Karpas-422 (cell line): ENCODE results near the gene OAS2. TPM values are rescaled to one million over a fixed set of nuclear protein-coding genes. Genes with fewer than 3 reads are reported as not detected.

Source experiments
- DNase-seq: peaks from one replicate; pipeline ENCODE4 v3.0.0-alpha.2; 2015
- H2AFZ ChIP-seq: fragments of 200-600 bp; sonication (generic); 2 replicates; pipeline ENCODE4 v1.6.1; 2014; ENCODE audit warnings: antibody characterized with exemption, low read length, mixed read lengths
- H3K27ac ChIP-seq: fragments of 200-600 bp; sonication (generic); 2 replicates; pipeline ENCODE4 v1.5.1; 2014; ENCODE audit warnings: mild to moderate bottlenecking, low read length, moderate library complexity
- H3K27me3 ChIP-seq: fragments of 200-600 bp; sonication (generic); 2 replicates; pipeline ENCODE4 v1.6.1; 2014; ENCODE audit warnings: low read length, mixed read lengths
- H3K36me3 ChIP-seq: fragments of 200-600 bp; sonication (generic); 2 replicates; pipeline ENCODE4 v1.6.1; 2014; ENCODE audit warnings: low read length, mixed read lengths; ENCODE audit not compliant: insufficient read depth
- H3K4me1 ChIP-seq: fragments of 200-600 bp; sonication (generic); 2 replicates; pipeline ENCODE4 v1.6.1; 2014; ENCODE audit warnings: mild to moderate bottlenecking, low read length, mixed read lengths
- H3K4me2 ChIP-seq: fragments of 200-600 bp; sonication (generic); 2 replicates; pipeline ENCODE4 v1.6.1; 2014; ENCODE audit warnings: low read length, low read depth, mild to moderate bottlenecking; ENCODE audit not compliant: poor library complexity, severe bottlenecking
- H3K4me3 ChIP-seq: fragments of 200-600 bp; sonication (generic); 2 replicates; pipeline ENCODE4 v1.5.1; 2014; ENCODE audit warnings: mild to moderate bottlenecking, antibody characterized with exemption, low read length, mixed read lengths
- H3K79me2 ChIP-seq: fragments of 200-600 bp; sonication (generic); 2 replicates; pipeline ENCODE4 v1.6.1; 2014; ENCODE audit warnings: mild to moderate bottlenecking, low read length, mixed read lengths
- H3K9ac ChIP-seq: fragments of 200-600 bp; sonication (generic); 2 replicates; pipeline ENCODE4 v1.6.0; 2014; ENCODE audit warnings: low read length
- H3K9me2 ChIP-seq: fragments of 200-600 bp; sonication (generic), shearing (Covaris generic); replicated peaks from 2 replicates; pipeline ENCODE4 v1.6.0; 2014; ENCODE audit warnings: mild to moderate bottlenecking, low read length, moderate library complexity; ENCODE audit not compliant: insufficient read depth
- H3K9me3 ChIP-seq: fragments of 300-700, 200-600 bp; sonication (generic); 2 replicates; pipeline ENCODE4 v1.6.1; 2014; ENCODE audit warnings: low read length, mixed read lengths
- H4K20me1 ChIP-seq: fragments of 200-600 bp; sonication (generic); 2 replicates; pipeline ENCODE4 v1.6.1; 2014; ENCODE audit warnings: mild to moderate bottlenecking, antibody characterized with exemption, low read length, low read depth; ENCODE audit not compliant: insufficient read depth
- total RNA-seq: library from RNA; depleted of rRNA; stranded (reverse); fragments of >200 nt; shearing (Covaris generic); gene quantifications from 2 replicates; pipeline ENCODE4 v1.2.3, GENCODE V29; 2014; ENCODE audit warnings: low replicate concordance

Gene OAS2
- total RNA-seq, 1 experiment from 2014 or later: 6.3 TPM

GRCh38 chr12:112936927-112937326, 41.4 kb upstream of the OAS2 start:
- Histone ChIP-seq H3K4me2 (no peak overlapping the region), H3K27ac (no peak overlapping the region), H4K20me1 (no peaks in the 10 kb centered on the region), H3K9me2 (no peaks in the 10 kb centered on the region), H3K4me3 (no peak overlapping the region), H3K9me3 (no peaks in the 10 kb centered on the region), H3K27me3 (no peaks in the 10 kb centered on the region), H3K4me1 (peaks cover 26% of the 10 kb centered on the region), H3K79me2 (no peaks in the 10 kb centered on the region), H3K9ac (no peak overlapping the region), H3K36me3 (no peaks in the 10 kb centered on the region), H2AFZ (no peak overlapping the region)
- no peak for DNase-seq

GRCh38 chr12:112937741-112938719, 40.3 kb upstream of the OAS2 start, which contains the start of gene OAS3:
TSS of gene OAS3 (plus strand) at chr12:112938474. CDS start at chr12:112938531, 57 bp downstream.
- peak within 1 kb of the TSS; percentile 70 for H3K4me3 ChIP-seq
- H4K20me1 ChIP-seq: no peaks in the 10 kb centered on the region
- H3K9me3 ChIP-seq: no peaks in the 10 kb centered on the region
- H3K4me1 ChIP-seq: peaks cover 26% of the 10 kb centered on the region
- H2AFZ ChIP-seq: peak within 1 kb of the TSS; percentile 77
- H3K4me2 ChIP-seq: peak within 1 kb of the TSS; percentile 97
- no peaks in the 10 kb centered on the region for H3K79me2 ChIP-seq
- no peaks in the 10 kb centered on the region for H3K27me3 ChIP-seq
- H3K9me2 ChIP-seq: no peaks in the 10 kb centered on the region
- peak within 1 kb of the TSS; percentile 67 for H3K9ac ChIP-seq
- peak; percentile 59 for DNase-seq
- no peaks in the 10 kb centered on the region for H3K36me3 ChIP-seq
- H3K27ac ChIP-seq: peak within 1 kb of the TSS; percentile 72; the same call in 1 of the 2 replicates

- H3K27ac ChIP-seq: no peak overlapping the region
- H4K20me1 ChIP-seq: no peaks in the 10 kb centered on the region
- H3K79me2 ChIP-seq: no peaks in the 10 kb centered on the region
- no peak for DNase-seq
- peak overlapping the region; percentile 97 for H3K4me2 ChIP-seq
- H2AFZ ChIP-seq: peak overlapping the region; percentile 77
- H3K36me3 ChIP-seq: no peaks in the 10 kb centered on the region
- H3K27me3 ChIP-seq: no peaks in the 10 kb centered on the region
- H3K4me1 ChIP-seq: peaks cover 26% of the 10 kb centered on the region
- H3K9me3 ChIP-seq: no peaks in the 10 kb centered on the region
- peak overlapping the region; percentile 70 for H3K4me3 ChIP-seq
- H3K9ac ChIP-seq: peak overlapping the region; percentile 67
- no peaks in the 10 kb centered on the region for H3K9me2 ChIP-seq
These were observed 39.6 kb upstream of the OAS2 start for GRCh38 chr12:112938751-112939150.

- Histone ChIP-seq H4K20me1 (no peaks in the 10 kb centered on the region), H3K4me2 (peak overlapping the region; percentile 97), H3K4me1 (peaks cover 26% of the 10 kb centered on the region), H3K4me3 (peak overlapping the region; percentile 70), H3K79me2 (no peaks in the 10 kb centered on the region), H3K27ac (peak overlapping the region; percentile 72), H3K9ac (peak overlapping the region; percentile 58), H2AFZ (peak overlapping the region; percentile 82; the same call in 1 of the 2 replicates), H3K36me3 (no peaks in the 10 kb centered on the region), H3K9me3 (no peaks in the 10 kb centered on the region), H3K27me3 (no peaks in the 10 kb centered on the region), H3K9me2 (no peaks in the 10 kb centered on the region)
- peak; percentile 79 for DNase-seq
These were observed 38.4 kb upstream of the OAS2 start for GRCh38 chr12:112939761-112940381.

- H3K4me3 ChIP-seq: no peak overlapping the region
- peaks cover 26% of the 10 kb centered on the region for H3K4me1 ChIP-seq
- no peak overlapping the region for H2AFZ ChIP-seq
- H3K36me3 ChIP-seq: no peaks in the 10 kb centered on the region
- no peaks in the 10 kb centered on the region for H3K9me2 ChIP-seq
- H3K9ac ChIP-seq: no peak overlapping the region
- no peak overlapping the region for H3K4me2 ChIP-seq
- H4K20me1 ChIP-seq: no peaks in the 10 kb centered on the region
- H3K27me3 ChIP-seq: no peaks in the 10 kb centered on the region
- H3K27ac ChIP-seq: no peak overlapping the region
- no peaks in the 10 kb centered on the region for H3K79me2 ChIP-seq
- no peak for DNase-seq
- H3K9me3 ChIP-seq: no peaks in the 10 kb centered on the region
These were observed 36.6 kb upstream of the OAS2 start for GRCh38 chr12:112941528-112942335.

GRCh38 chr12:112942572-112942971, 35.7 kb upstream of the OAS2 start:
- Histone ChIP-seq H3K9me2 (no peaks in the 10 kb centered on the region), H3K4me1 (peaks cover 26% of the 10 kb centered on the region), H3K27me3 (no peaks in the 10 kb centered on the region), H3K9me3 (no peaks in the 10 kb centered on the region), H3K79me2 (no peaks in the 10 kb centered on the region), H2AFZ (no peak overlapping the region), H4K20me1 (no peaks in the 10 kb centered on the region), H3K27ac (no peak overlapping the region), H3K9ac (no peak overlapping the region), H3K4me3 (no peak overlapping the region), H3K36me3 (no peaks in the 10 kb centered on the region), H3K4me2 (no peak overlapping the region)
- DNase-seq: no peak

GRCh38 chr12:112944024-112944690, 34.2 kb upstream of the OAS2 start:
- Histone ChIP-seq H3K4me2 (no peak overlapping the region), H4K20me1 (no peaks in the 10 kb centered on the region), H3K4me3 (no peak overlapping the region), H2AFZ (no peak overlapping the region), H3K9me2 (no peaks in the 10 kb centered on the region), H3K4me1 (peaks cover 15% of the 10 kb centered on the region), H3K36me3 (no peaks in the 10 kb centered on the region), H3K9me3 (no peaks in the 10 kb centered on the region), H3K27me3 (no peaks in the 10 kb centered on the region), H3K9ac (no peak overlapping the region), H3K27ac (no peak overlapping the region), H3K79me2 (no peaks in the 10 kb centered on the region)
- no peak for DNase-seq
